Measurements from ENCODE around the gene NIPA2.
A peak's percentile ranks its signal among the peaks of the same experiment; 100 is the strongest.

Gene NIPA2

GRCh38 chr15:22844421-22845288 is 6.2 kb downstream of the NIPA2 start:
- no peak for DNase-seq

DNA sequence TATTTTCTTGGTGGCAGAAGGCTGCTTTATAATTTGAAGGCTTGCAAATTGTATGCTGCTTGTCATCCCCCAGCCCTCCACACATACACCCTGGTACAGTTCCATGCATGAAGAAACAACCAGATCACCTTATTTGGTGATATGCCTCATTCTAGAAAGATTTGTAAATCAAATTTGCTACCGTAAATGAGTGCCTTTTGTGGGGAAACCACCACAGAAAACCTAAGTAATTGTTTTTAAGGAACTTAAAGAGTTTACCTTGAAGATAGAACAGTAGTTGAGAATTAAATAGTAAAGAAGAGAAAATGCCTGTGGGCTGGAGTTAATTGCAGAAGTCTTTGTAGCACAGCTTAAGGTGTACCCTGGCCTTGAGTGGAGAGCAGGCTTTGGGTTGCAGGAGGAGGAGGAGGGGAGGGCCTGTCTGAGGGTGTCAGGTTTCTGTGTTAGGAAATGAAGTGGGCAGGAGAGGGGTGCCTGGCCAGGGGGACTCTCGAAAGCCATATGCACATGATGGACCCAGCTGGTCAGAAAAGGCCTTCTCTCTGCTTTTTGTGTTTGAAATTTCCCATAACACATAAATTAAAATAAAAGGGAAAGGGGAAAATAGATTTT is 6.9 kb downstream of the NIPA2 start:
- no peak for DNase-seq

DNA sequence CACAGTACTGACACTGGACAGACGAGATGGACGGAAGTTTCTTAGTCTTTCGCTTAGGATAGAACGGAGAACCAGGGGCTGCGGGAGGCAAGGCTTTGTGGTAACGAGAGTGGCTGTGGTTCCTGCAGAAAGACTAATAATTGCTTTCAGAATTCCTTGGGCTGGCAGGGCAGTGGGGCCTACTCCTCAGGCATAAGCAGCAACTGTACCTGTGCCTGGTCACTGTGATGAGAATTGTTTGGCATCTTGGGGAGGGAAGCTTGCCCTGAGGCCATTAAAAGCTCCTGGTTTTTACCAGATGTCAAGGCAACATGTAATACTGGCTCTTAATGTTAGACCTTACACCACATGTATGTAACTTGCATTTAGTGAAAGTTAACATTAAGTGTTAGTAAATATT is 7.6 kb downstream of the NIPA2 start:
- no peak for DNase-seq

- no peak for DNase-seq
Observed at GRCh38 chr15:22850055-22850454, 11.6 kb downstream of the NIPA2 start.

DNA sequence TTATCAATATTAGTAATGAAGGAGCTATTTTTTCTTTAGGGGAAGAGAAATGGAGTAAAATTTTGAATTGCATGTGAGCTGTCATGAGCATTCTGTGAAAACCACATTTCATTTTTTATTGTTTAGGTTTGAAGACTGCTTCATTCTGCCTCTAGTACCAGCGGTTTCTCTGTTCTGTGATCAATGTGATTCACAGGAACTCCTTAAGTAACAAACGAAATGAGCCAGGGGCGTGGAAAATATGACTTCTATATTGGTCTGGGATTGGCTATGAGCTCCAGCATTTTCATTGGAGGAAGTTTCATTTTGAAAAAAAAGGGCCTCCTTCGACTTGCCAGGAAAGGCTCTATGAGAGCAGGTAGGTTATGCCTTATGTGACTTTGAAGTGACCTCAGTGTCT is 13.0 kb downstream of the NIPA2 start:
- DNase-seq = no peak

GRCh38 chr15:22855791-22856190 is 17.3 kb downstream of the NIPA2 start:
- DNase-seq = no peak

DNA sequence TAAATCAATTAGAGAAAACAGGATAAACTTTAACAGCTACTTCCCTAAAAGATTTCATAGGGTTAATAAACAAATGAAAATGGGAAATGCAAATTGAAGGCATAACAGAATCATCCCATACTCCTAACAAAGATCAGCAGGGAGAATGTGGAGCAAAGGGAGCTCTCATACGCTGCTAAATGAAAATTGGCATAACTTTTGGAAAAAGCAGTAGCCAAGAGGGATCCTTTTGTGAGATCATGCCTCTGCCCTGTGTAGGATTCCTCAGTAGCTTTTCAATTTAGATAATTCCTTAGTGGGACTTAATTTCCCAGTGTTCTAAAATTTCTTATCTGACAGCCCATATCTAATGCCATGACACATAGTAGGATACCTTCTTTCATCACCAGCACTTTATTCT is 18.2 kb downstream of the NIPA2 start:
- no peak for DNase-seq

DNA sequence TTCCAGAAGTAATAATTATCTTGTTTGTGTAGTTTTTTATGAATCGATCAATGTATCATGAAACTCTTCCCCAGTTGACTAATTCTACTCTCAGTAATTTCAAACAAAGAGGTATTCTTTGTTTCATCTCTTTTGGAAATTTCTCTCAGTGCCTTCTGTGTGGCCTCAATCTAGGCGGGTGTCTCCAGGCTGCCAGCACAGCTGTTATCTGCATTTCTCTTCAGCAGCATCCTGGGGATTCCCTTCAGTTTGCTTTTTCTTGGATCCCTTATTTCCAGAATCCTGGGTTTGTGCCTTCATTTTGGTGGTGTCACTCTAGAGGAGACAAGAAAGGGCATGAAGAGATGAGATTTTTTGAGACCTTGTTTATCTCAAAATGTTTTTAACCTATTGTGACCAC is 22.7 kb downstream of the NIPA2 start:
- DNase-seq = peak; percentile 9

- DNase-seq = no peak
Observed at GRCh38 chr15:22863356-22863755, 24.9 kb downstream of the NIPA2 start.

GRCh38 chr15:22866079-22866478 is 27.6 kb downstream of the NIPA2 start:
- no peak for DNase-seq

DNA sequence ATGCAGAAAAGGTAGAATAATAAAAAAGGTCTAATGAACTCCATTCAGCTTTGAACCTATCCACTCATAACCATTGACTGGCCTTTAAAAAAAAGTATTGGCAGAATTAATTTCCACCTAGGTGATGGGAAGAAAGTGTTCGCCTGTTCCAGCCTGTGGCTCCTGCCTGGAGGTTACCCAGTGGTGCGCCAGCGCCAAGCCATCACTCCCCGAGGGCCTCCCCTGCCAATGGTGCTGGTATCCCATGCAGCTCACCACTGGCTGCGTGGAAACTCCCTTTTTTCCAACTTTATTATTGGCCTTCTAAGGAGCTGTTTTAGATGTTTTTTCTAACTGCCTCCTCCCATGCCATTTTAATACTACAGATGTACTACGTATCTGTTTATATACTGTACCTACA is 29.4 kb downstream of the NIPA2 start:
- DNase-seq = no peak

- DNase-seq = no peak
Observed at GRCh38 chr15:22868495-22868894, 30.0 kb downstream of the NIPA2 start.

GRCh38 chr15:22868928-22869327 is 30.5 kb downstream of the NIPA2 start:
- no peak for DNase-seq

GRCh38 chr15:22869856-22870255 is 31.4 kb downstream of the NIPA2 start:
- DNase-seq = no peak

DNA sequence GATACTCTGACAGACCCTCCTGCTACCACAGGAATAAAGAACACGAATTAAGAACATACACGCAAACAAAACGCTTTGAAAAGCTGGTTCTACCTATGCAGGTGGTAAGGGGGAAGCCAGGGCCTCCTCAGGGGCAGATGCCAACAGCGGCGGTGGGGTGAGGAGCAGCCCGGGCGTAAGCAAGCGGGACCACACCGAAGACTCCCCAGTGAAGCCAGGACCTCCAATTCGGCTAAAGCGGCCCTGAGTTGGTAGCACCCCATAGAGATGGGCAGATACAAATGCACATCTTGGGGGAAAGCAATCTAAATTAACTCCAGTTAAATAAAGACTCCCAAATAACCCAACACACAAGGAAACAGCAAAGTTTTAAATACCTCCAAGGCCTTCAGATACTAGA is 32.4 kb downstream of the NIPA2 start:
- DNase-seq = no peak

- DNase-seq = no peak
Observed at GRCh38 chr15:22871481-22872086, 33.1 kb downstream of the NIPA2 start.

DNA sequence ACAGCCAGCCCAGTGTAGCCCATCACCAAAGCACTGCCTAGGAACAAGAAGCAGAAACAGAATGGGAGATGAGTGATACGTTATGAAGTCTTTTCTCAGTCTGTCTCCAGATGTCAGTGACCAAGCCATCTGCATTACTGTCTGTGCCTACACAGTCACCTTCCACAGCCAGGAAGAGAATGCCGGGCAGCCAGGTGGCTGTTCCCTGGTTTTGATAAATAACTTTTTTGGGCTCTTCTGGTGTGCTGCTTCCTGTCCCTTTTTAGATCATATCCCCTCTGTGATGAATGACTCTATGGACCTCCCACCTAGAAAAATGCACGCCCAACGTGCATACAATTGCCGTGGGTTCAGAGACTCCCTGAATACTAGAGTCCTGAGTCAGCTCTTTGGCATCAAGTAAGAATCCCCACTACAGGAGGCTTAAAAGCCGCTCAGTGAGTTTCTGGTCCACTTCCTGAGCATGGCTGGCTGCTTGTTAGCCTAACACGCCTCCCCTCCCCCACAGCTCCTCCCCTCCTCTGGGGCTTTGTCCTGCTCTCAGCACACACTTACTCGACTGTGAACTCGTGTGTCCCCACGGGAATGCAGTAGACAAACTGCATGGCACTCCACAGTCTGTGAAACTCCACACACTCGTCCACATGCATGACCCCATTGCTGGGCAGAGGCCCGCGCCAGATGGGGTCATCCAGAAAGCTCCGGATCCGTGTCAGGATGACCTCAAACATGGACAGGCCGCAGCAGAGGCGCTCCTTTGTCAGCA is 34.7 kb downstream of the NIPA2 start:
- no peak for DNase-seq

GRCh38 chr15:22873841-22874240 is 35.4 kb downstream of the NIPA2 start:
- DNase-seq = no peak

DNA sequence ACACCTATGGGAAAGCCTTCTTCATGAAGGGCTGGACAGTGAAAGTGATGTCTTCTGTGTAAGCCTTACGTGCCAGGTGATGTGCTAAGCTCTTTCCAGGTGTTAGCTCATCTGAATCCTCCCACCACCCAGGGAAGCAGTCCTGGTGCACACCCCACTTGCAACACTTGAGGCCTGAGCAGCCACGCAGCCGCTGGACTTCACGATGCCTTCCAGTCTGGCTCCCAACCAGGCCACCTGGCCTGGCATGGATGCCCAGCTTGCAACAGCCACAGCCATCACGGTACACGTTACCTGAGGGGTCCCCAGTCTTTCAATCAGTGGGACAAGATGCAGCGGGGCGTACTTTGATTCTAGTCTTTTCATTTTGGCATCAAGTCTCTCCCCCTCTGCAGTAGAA is 35.8 kb downstream of the NIPA2 start:
- no peak for DNase-seq

- no peak for DNase-seq
Observed at GRCh38 chr15:22874966-22875365, 36.5 kb downstream of the NIPA2 start.

DNA sequence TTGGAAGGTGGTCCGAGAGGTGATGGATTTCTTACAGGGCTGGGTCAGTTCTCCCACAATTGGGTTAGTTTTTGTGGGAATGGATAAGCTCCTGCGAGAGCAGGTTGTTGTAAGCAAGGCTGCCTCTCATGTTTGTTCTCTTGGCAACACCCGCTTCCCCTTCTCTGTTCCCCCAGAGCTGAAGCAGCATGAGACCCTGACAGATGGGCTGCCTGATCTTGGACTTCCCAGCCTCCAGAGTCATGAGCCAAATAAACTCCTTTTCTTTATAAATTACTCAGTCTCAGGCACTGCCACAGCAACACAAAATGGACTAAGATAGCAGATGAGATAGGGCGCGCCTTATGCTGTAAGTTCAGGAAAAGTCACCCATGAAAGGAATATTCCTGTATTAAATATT is 38.7 kb downstream of the NIPA2 start:
- DNase-seq = no peak

DNA sequence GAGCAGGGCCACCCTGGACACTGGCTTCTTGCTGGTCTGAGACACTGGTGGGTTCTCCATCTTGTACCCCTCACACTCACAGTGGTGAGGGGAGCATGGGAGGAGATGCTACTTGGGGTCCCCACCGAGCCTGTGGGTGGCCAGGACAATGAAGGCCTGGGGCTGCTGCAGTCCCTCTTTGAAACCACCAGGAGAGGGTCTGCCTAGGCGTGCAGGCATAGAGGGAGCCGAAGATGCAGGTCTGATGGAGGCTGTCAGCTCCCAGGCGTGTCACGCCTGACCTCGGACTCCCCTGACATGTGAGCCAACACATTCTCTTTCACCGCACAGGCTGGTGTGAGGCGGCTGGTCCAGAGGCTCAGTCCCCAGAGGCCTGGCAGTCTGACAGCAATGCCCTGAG is 39.1 kb downstream of the NIPA2 start:
- DNase-seq = no peak

GRCh38 chr15:22878103-22878502 is 39.6 kb downstream of the NIPA2 start:
- no peak for DNase-seq

Measured in midbrain (tissue), 1 donor.